CD4-positive, alpha-beta T cell treated with Interleukin-6 at 100 ng/mL for 8 hours (primary cell): ENCODE measurements around the gene HSPA13.
"Not testable (repeated sequence)": the region's sequence is repeated elsewhere in the genome, so short reads cannot be mapped to it uniquely, and the experiment has no call there.

ENCODE experiments used
- DNase-seq: peaks from one replicate; pipeline ENCODE4 v3.0.0-alpha.2; 2020; ENCODE audit warnings: mixed read lengths, low spot score

The HSPA13 gene, protein sequence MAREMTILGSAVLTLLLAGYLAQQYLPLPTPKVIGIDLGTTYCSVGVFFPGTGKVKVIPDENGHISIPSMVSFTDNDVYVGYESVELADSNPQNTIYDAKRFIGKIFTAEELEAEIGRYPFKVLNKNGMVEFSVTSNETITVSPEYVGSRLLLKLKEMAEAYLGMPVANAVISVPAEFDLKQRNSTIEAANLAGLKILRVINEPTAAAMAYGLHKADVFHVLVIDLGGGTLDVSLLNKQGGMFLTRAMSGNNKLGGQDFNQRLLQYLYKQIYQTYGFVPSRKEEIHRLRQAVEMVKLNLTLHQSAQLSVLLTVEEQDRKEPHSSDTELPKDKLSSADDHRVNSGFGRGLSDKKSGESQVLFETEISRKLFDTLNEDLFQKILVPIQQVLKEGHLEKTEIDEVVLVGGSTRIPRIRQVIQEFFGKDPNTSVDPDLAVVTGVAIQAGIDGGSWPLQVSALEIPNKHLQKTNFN

GRCh38 chr21:14382835-14383595 is at the start of gene HSPA13:
Gene HSPA13, minus strand, starts transcription at chr21:14383146. Its CDS starts 27 bp downstream, at chr21:14383119.
- peak; percentile 99 for DNase-seq

- no peak for DNase-seq
Observed at GRCh38 chr21:14418920-14419319, 36.0 kb upstream of the HSPA13 start.

GRCh38 chr21:14414932-14415508 is 32.1 kb upstream of the HSPA13 start:
- DNase-seq, result no peak

- DNase-seq, result no peak
Observed at GRCh38 chr21:14405962-14406361, 23.0 kb upstream of the HSPA13 start.

DNA sequence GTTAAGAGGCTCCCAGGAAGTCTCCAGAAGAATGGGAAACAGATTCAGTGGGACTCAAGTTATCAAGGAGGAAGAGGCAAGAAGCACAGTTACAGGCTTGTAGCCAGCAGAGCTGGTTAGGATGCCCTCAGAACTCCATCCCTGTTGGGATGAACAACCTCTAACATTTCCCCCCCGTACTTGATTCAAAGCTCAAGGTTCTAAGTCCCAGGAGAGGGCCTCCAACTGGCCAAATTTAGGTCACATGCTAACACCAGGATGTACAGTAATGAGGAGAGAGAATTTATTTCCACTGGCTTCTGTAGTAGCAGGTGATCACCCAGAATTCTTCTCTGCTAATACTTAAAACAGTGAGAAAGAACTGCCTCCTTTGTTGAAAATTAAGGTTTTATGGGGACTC is 22.3 kb upstream of the HSPA13 start:
- DNase-seq, result no peak

DNA sequence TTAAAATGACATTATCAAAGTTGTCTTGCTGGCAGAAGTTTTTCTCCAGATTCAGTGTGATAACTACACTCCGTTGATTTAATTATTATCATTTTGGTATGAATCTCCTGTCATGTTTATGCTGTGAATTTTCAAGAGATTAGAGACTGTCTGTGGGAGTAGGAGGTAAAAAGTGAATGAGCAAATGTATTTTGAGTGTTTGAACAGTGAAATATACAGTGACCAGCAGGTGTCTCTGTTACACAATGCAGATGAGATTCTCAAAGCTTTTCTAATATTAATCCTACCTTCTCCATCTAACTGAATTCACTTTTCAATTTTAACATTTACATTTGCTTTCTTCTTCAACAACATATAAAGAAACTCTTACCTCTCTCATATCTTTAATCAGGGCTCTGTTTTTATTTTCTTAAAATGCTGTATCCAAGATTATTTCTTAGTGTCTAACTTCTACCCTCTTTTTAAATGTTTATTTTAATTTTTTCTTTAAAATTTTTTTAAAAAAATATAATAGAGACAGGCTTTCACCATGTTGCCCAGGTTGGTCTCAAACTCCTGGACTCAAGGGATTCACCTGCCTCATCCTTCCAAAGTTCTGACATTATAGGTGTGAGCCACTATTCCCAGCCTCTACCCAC is 20.9 kb upstream of the HSPA13 start:
- peak; percentile 30 for DNase-seq

DNA sequence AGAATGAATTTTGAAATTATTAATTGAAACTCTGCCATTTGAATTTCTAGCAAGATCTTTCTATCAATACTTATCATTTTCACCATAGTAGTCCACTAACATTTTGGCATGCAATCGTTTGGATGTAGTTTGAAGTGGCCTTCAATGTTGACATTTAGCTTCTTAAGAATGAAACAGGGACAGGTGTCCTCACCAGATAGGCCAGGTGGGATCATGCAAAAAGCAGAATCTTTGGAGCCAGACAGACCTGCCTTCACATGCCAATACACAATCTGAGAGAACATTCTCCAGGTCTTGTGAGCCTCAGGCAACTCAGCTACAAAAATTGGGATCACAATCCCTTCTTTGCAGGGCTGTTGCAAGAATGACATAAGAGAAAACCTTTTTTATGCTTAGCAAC is 18.3 kb upstream of the HSPA13 start:
- no peak for DNase-seq

DNA sequence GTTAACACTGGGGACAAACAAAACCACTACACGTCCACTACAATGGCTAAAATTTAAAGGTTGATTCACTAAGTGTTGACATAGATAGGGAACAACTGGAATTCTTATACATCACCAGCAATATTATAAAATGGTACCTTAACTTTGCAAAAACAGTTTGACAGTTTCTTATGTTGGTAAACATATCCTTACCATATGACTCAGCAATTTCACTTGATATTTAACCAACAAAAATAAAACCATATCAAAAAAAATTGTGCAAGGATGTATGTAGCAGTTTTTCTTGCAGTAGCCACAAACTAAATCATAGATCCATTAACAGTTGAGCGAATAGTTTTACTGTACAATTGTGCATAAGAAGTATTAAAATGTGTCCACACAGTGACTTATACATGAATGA is 5.3 kb upstream of the HSPA13 start:
- DNase-seq, result no peak

- no peak for DNase-seq
Observed at GRCh38 chr21:14384453-14384852, 1.5 kb upstream of the HSPA13 start.

DNA sequence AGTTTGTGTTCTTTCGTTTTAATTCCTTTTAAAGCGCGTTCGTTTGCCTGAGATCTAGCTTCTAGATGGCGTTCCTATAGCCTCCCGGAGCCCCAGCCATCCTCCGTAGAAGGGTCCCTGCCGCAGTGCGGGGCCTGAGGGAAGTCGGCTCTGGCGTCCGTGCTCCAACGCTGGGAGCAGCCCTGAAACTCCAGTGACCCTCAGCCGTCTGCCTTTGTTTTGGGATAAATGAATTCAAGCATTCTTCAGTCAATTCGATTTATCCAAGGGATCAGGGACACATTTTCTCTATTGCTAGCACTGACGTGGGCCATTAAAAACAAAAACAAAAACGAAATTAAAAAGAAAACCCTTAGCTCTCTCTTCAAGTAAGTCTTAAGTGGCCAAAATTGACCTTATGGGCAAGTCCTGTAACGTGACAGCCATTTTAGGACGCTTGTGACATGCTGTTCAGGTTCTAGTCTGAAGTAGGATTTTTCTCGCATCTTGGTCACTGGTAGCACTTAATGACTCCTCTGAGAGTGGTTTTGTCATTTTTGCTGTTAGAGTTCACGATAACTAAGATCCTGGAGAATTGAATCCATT is 742 bp upstream of the HSPA13 start:
- DNase-seq, result no peak

DNA sequence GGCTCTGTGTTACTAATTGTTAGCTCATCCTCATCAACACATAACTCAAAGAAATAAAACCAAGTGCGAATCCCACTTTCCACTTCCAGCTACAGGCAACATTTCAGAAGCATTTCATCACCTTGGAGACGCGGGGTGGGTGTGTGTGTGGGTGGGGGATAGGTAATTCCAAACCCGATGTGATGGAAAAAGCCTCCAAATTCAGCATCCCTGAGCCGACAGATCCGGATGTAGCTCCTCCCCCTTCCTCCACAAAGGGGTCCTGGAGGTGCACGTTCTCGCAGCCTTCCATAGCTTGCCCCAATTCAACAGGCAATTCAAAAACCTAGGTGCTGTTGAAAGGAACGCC is 486 bp downstream of the HSPA13 start:
- no peak for DNase-seq

GRCh38 chr21:14376854-14377253 is 6.1 kb downstream of the HSPA13 start:
- DNase-seq, result no peak

GRCh38 chr21:14366998-14367397 is 15.9 kb downstream of the HSPA13 start:
- no peak for DNase-seq

GRCh38 chr21:14361958-14362357 is 21.0 kb downstream of the HSPA13 start:
- DNase-seq, result no peak

- DNase-seq, result no peak
Observed at GRCh38 chr21:14358775-14359174, 24.2 kb downstream of the HSPA13 start.

GRCh38 chr21:14356746-14357145 is 26.2 kb downstream of the HSPA13 start:
- no peak for DNase-seq

GRCh38 chr21:14354515-14354914 is 28.4 kb downstream of the HSPA13 start:
- DNase-seq, result no peak

GRCh38 chr21:14353726-14354125 is 29.2 kb downstream of the HSPA13 start:
- DNase-seq, result no peak

DNA sequence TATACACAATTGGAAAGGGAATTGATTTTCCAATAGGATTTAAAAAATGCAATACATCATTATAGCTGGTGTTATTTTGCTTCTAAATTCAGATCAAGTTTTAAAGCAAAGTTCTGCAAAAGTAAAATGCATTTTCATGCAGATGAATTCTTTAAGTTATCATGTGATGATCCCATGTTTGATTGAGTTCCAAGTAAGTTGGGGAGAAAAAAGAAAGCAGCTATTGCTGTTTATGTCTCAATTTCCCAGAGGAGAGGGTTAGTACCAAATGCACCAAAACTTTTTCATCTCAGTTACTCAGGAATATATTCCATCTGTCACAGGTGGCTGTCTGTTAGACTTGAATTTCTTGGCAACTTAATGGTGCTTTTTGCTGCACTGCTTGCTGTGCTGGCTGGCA is 29.7 kb downstream of the HSPA13 start:
- DNase-seq, result no peak

DNA sequence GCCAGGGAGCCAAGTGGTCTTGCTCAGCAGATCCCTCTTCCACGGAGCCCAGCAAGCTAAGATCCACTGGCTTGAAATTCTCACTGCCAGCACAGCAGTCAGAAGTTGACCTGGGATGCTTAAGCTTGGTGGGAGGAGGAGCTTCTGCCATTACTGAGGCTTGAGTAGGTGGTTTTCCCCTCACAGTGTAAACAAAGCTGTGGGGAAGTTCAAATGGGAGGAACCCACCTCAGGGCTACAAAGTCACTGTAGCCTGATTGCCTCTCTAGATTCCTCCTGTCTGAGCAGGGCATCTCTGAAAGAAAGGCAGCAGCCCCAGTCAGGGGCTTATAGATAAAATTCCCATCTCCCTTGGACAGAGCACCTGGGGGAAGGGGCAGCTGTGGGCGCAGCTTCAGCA is 55.6 kb downstream of the HSPA13 start:
- not testable (repeated sequence) for DNase-seq

- DNase-seq, result no peak
Observed at GRCh38 chr21:14325595-14325994, 57.4 kb downstream of the HSPA13 start.
